Activated CD4-positive, alpha-beta memory T cell treated with anti-CD3 and anti-CD28 coated beads for 36 hours (primary cell): ENCODE measurements around the gene CBFA2T3. TPM values are rescaled to one million over a fixed set of nuclear protein-coding genes. Genes with fewer than 3 reads are reported as not detected.

Experiments used
- CTCF ChIA-PET: fragments of 350-600 bp; sonication (Branson Sonifier 250); formaldehyde crosslinking; loops from one replicate; lab custom pipeline; 2021; ENCODE audit warnings: antibody characterized with exemption, inconsistent platforms; lab: Charles Lee
- POLR2A ChIA-PET: fragments of 350-600 bp; sonication (Branson Sonifier 250); formaldehyde crosslinking; loops from one replicate; lab custom pipeline; 2021; ENCODE audit warnings: antibody characterized with exemption; lab: Charles Lee
- DNase-seq: peaks from one replicate; pipeline ENCODE4 v3.0.0-alpha.2; 2020
- H3K27ac Mint-ChIP-seq: one replicate; pipeline ENCODE4 v1.8.0; 2021; ENCODE audit warnings: mixed read lengths
- H3K27me3 Mint-ChIP-seq: one replicate; pipeline ENCODE4 v1.8.0; 2021; ENCODE audit warnings: mixed read lengths
- H3K36me3 Mint-ChIP-seq: one replicate; pipeline ENCODE4 v1.8.0; 2021; ENCODE audit warnings: mixed read lengths
- H3K4me1 Mint-ChIP-seq: one replicate; pipeline ENCODE4 v1.8.0; 2021; ENCODE audit warnings: low read depth, mixed read lengths
- H3K4me3 Mint-ChIP-seq: one replicate; pipeline ENCODE4 v1.8.0; 2021; ENCODE audit warnings: mild to moderate bottlenecking, mixed read lengths
- H3K9me3 Mint-ChIP-seq: one replicate; pipeline ENCODE4 v1.8.0; 2021; ENCODE audit warnings: mixed read lengths
- intact Hi-C: fragments of 100-400 bp; cut with micrococcal nuclease; formaldehyde crosslinking; loops from one replicate; pipeline ENCODE4 v1.15.1; 2023
- total RNA-seq, 2 experiments: library from RNA; stranded (reverse); gene quantifications; one replicate each; pipeline ENCODE4 v1.2.3, GENCODE V29; 2021

Gene CBFA2T3
- total RNA-seq, 2 experiments from 2014 or later: 0.12 TPM; not detected in 1

- H3K27ac Mint-ChIP-seq: peak overlapping the region; percentile 72
- no peaks in the 10 kb centered on the region for H3K27me3 Mint-ChIP-seq
- peaks cover 3% of the 10 kb centered on the region for H3K36me3 Mint-ChIP-seq
- H3K4me3 Mint-ChIP-seq: peak overlapping the region; percentile 75
- intact Hi-C loops: loop anchor here (2.0 to 10.0 kb wide), 2 partner anchors 259 to 315 kb away; partner anchors contain the start of gene CDH15
- H3K4me1 Mint-ChIP-seq: peaks cover 23% of the 10 kb centered on the region
- ChIA-PET CTCF (no interaction called here), POLR2A (no interaction called here)
- DNase-seq: no peak
- H3K9me3 Mint-ChIP-seq: no peaks in the 10 kb centered on the region
Measured at GRCh38 chr16:88855736-88856121, 121.3 kb downstream of the CBFA2T3 start.

DNA sequence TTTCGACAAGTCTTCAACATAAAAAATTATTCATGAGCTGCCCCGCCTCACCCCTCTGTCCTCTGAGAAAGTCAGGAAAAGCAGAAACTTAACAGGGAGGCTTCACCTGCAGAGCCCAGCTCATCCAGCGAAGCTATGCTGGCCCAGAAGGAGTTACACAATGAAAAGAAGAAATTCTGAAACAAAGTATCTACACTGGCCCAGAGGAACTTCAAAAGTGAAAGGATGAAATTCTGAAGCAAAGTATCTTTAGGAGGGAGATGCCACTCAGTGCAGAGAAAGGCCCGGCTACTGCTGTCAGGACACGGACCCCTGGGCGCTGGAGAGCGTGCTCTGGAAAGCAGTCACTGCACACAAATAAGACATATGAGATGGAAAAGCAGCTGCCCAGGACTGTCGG, 121.8 kb downstream of the CBFA2T3 start:
- POLR2A ChIA-PET: no interaction called here
- Mint-ChIP-seq H3K4me1 (peaks cover 23% of the 10 kb centered on the region), H3K27me3 (no peaks in the 10 kb centered on the region), H3K9me3 (no peaks in the 10 kb centered on the region), H3K36me3 (peaks cover 3% of the 10 kb centered on the region), H3K27ac (no peak overlapping the region), H3K4me3 (peak overlapping the region; percentile 41)
- CTCF ChIA-PET: no interaction called here
- no peak for DNase-seq
- intact Hi-C loops: loop anchor here (10.0 kb wide), 1 partner anchor 260 kb away; no protein-coding TSS in a partner anchor

- H3K27ac Mint-ChIP-seq: no peak overlapping the region
- no peaks in the 10 kb centered on the region for H3K9me3 Mint-ChIP-seq
- CTCF ChIA-PET: no interaction called here
- intact Hi-C loops: loop anchor here (10.0 kb wide), 1 partner anchor 260 kb away; no protein-coding TSS in a partner anchor
- H3K4me1 Mint-ChIP-seq: peaks cover 23% of the 10 kb centered on the region
- H3K36me3 Mint-ChIP-seq: no peaks in the 10 kb centered on the region
- H3K4me3 Mint-ChIP-seq: no peak overlapping the region
- no peaks in the 10 kb centered on the region for H3K27me3 Mint-ChIP-seq
- DNase-seq: peak; percentile 30
- POLR2A ChIA-PET: no interaction called here
Measured at GRCh38 chr16:88854306-88855111, 122.5 kb downstream of the CBFA2T3 start.

GRCh38 chr16:88853325-88853941, 123.6 kb downstream of the CBFA2T3 start:
- Mint-ChIP-seq H3K27ac (no peak overlapping the region), H3K27me3 (no peaks in the 10 kb centered on the region), H3K9me3 (no peaks in the 10 kb centered on the region), H3K36me3 (no peaks in the 10 kb centered on the region), H3K4me1 (peaks cover 22% of the 10 kb centered on the region), H3K4me3 (no peak overlapping the region)
- intact Hi-C loops: loop anchor here (10.0 kb wide), 1 partner anchor 261 kb away; no protein-coding TSS in a partner anchor
- CTCF ChIA-PET: interaction anchor here (0.7 kb wide), 1 partner anchor 106 kb away, joined by 3 read pairs; no protein-coding TSS in a partner anchor
- POLR2A ChIA-PET: no interaction called here
- no peak for DNase-seq

DNA sequence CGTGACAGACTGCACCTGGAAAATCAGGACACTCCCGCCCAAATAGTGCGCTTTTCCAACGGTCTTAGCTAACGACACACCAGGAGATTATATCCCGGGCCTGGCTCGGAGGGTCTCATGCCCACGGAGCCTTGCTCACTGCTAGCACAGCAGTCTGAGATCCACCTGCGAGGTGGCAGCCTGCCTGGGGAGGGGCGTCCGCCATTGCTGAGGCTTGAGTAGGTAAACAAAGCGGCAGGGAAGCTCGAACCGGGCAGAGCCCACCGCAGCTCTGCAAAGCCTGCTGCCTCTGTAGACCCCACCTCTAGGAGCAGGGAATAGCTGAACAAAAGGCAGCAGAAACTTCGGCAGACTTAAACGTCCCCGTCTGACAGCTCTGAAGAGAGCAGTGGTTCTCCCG, 125.4 kb downstream of the CBFA2T3 start:
- no peaks in the 10 kb centered on the region for H3K27me3 Mint-ChIP-seq
- POLR2A ChIA-PET: no interaction called here
- CTCF ChIA-PET: interaction anchor here (1.1 kb wide), 1 partner anchor 114 kb away, joined by 4 read pairs; no protein-coding TSS in a partner anchor
- intact Hi-C loops: loop anchor here (10.0 kb wide), 1 partner anchor 263 kb away; no protein-coding TSS in a partner anchor
- H3K27ac Mint-ChIP-seq: no peak overlapping the region
- no peaks in the 10 kb centered on the region for H3K9me3 Mint-ChIP-seq
- no peak for DNase-seq
- H3K36me3 Mint-ChIP-seq: no peaks in the 10 kb centered on the region
- H3K4me1 Mint-ChIP-seq: peaks cover 12% of the 10 kb centered on the region
- H3K4me3 Mint-ChIP-seq: no peak overlapping the region

- CTCF ChIA-PET: interaction anchor here (1.1 kb wide), 1 partner anchor 113 kb away, joined by 4 read pairs; no protein-coding TSS in a partner anchor
- H3K27ac Mint-ChIP-seq: no peak overlapping the region
Measured at GRCh38 chr16:88850531-88851199, 126.3 kb downstream of the CBFA2T3 start.

GRCh38 chr16:88848557-88848956, 128.4 kb downstream of the CBFA2T3 start:
- no peak for DNase-seq
- Mint-ChIP-seq H3K4me1 (peaks cover 3% of the 10 kb centered on the region), H3K27me3 (no peaks in the 10 kb centered on the region), H3K9me3 (no peaks in the 10 kb centered on the region), H3K4me3 (no peak overlapping the region), H3K27ac (no peak overlapping the region), H3K36me3 (no peaks in the 10 kb centered on the region)
- CTCF ChIA-PET: no interaction called here
- intact Hi-C loops: no loop called here
- POLR2A ChIA-PET: no interaction called here

More at GRCh38 chr16:88850531-88851199, 126.3 kb downstream of the CBFA2T3 start:
- intact Hi-C loops: loop anchor here (10.0 kb wide), 1 partner anchor 264 kb away; no protein-coding TSS in a partner anchor
- DNase-seq: no peak
- Mint-ChIP-seq H3K4me1 (peaks cover 8% of the 10 kb centered on the region), H3K4me3 (no peak overlapping the region), H3K9me3 (no peaks in the 10 kb centered on the region), H3K27me3 (no peaks in the 10 kb centered on the region), H3K36me3 (no peaks in the 10 kb centered on the region)
- POLR2A ChIA-PET: no interaction called here

DNA sequence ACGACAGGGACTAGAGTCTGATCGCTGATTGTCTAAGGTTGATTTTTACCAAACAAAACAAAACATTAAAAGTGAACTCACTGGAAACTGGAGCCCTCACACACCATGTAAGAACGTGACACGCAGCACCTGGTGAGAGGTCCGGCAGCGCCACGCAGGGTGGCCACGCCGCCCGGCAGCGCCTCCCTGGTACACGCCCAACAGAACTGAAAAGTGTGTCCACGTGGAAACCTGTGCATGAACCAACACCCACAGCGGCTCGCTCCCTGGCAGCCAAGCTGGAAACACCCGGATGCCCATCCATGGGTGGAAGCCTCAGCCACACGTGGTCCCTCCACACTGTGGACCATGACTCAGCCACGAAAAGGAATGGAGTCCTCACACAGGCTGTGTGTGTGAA, 129.4 kb downstream of the CBFA2T3 start:
- POLR2A ChIA-PET: no interaction called here
- no peak for DNase-seq
- Mint-ChIP-seq H3K9me3 (no peaks in the 10 kb centered on the region), H3K27me3 (no peaks in the 10 kb centered on the region), H3K36me3 (no peaks in the 10 kb centered on the region), H3K4me3 (no peak overlapping the region), H3K27ac (no peak overlapping the region), H3K4me1 (peaks cover 3% of the 10 kb centered on the region)
- intact Hi-C loops: no loop called here
- CTCF ChIA-PET: no interaction called here

GRCh38 chr16:88846088-88846487, 130.9 kb downstream of the CBFA2T3 start:
- POLR2A ChIA-PET: no interaction called here

DNA sequence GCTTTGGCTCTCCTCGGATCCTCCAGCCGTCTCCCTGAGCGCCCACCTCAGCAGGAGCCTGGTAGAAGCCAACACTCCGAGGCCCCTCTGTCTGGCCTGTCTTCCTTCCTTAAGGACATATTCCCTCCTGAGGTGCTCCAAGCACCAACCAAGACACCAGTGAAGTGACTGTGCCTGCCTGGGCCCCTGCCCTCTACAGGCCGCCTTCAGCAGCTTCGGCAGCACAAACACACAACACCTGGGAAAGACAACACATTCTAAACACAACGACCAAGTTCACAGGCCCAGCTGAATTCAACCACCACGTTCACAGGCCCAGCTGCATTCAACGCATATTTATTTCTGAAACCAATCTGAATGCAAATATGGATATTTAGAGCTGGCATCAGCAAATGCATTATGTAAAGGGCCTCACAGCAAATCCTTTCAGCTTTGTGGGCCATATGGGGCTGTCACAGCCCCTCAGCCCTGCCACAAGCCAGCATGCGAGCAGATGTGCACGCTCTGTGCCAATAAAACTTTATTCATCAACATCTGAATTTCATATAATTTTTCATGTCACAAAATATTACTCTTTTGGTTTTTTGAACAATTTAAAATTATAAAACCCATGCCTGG, 132.5 kb downstream of the CBFA2T3 start:
- H3K4me3 Mint-ChIP-seq: no peak overlapping the region
- H3K27me3 Mint-ChIP-seq: no peaks in the 10 kb centered on the region
- H3K27ac Mint-ChIP-seq: no peak overlapping the region
- CTCF ChIA-PET: interaction anchor here (1.1 kb wide), 1 partner anchor 13 kb away, joined by 3 read pairs; no protein-coding TSS in a partner anchor
- no peaks in the 10 kb centered on the region for H3K36me3 Mint-ChIP-seq
- DNase-seq: no peak
- POLR2A ChIA-PET: no interaction called here
- intact Hi-C loops: no loop called here
- no peaks in the 10 kb centered on the region for H3K9me3 Mint-ChIP-seq
- no peaks in the 10 kb centered on the region for H3K4me1 Mint-ChIP-seq

More at GRCh38 chr16:88846088-88846487, 130.9 kb downstream of the CBFA2T3 start:
- Mint-ChIP-seq H3K4me3 (no peak overlapping the region), H3K9me3 (no peaks in the 10 kb centered on the region), H3K4me1 (no peaks in the 10 kb centered on the region), H3K27me3 (no peaks in the 10 kb centered on the region), H3K27ac (no peak overlapping the region), H3K36me3 (no peaks in the 10 kb centered on the region)
- no peak for DNase-seq
- CTCF ChIA-PET: interaction anchor here (1.1 kb wide), 1 partner anchor 12 kb away, joined by 3 read pairs; no protein-coding TSS in a partner anchor
- intact Hi-C loops: no loop called here

DNA sequence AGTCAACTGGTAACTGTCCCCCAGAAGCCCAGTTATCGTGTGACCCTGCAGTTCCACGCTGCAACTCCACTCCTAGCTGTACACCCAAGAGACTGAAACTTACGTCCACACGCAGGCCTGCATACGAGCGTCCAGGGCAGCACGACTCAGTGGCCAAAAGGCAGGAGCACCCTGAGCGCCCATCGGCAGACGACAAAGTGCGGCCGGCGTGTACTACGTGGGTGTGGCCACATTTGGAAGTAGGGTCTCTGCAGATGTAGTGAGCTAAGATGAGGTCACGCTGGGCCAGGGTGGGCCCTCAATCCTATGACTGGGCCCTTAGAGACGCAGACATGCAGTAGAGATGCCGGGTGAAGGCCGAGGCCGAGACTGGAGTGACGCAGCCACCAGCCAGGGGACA, 133.8 kb downstream of the CBFA2T3 start:
- ChIA-PET POLR2A (no interaction called here), CTCF (interaction anchor here (0.7 kb wide), 1 partner anchor 31 kb away, joined by 3 read pairs; the partner anchor contains the start of gene APRT)
- Mint-ChIP-seq H3K4me1 (no peaks in the 10 kb centered on the region), H3K4me3 (no peak overlapping the region), H3K9me3 (no peaks in the 10 kb centered on the region), H3K27me3 (no peaks in the 10 kb centered on the region), H3K27ac (no peak overlapping the region), H3K36me3 (no peaks in the 10 kb centered on the region)
- intact Hi-C loops: no loop called here
- DNase-seq: no peak
